ENCODE results near the gene KRTAP15-1. TPM values are rescaled to one million over a fixed set of nuclear protein-coding genes. Genes with fewer than 3 reads are reported as not detected.

The KRTAP15-1 gene
- total and polyA plus RNA-seq, 11 donors = not detected

- Histone ChIP-seq H3K4me1 (no peaks in the 10 kb centered on the region), H3K36me3 (no peaks in the 10 kb centered on the region), H3K27ac (no peak overlapping the region), H3K4me3 (no peak overlapping the region), H3K9me3 (no peaks in the 10 kb centered on the region), H3K27me3 (no peaks in the 10 kb centered on the region)
- TF ChIP-seq POLR2A (IDR thresholded peaks at IDR 0.05) (no peak), CTCF (IDR thresholded peaks at IDR 0.05) (no peak)
- no peak for DNase-seq
- intact Hi-C loops (cut with DNase I) = loop anchor here in 6 of 10 donors (5.0 to 10.0 kb wide), 3 partner anchors 285 to 638 kb away; no protein-coding TSS in a partner anchor
- no peak for ATAC-seq
- WGBS, 4 donors = 56 to 75% (median 65%) methylated on average over 4 of the region's 4 CpGs
Measured at GRCh38 chr21:30447056-30447455, 7.0 kb downstream of the KRTAP15-1 start.

- intact Hi-C loops (cut with DNase I) = loop anchor here in 6 of 10 donors (5.0 to 10.0 kb wide), 3 partner anchors 284 to 636 kb away; no protein-coding TSS in a partner anchor
Measured at GRCh38 chr21:30448514-30448913, 8.4 kb downstream of the KRTAP15-1 start.

GRCh38 chr21:30463713-30464112 is 23.6 kb downstream of the KRTAP15-1 start:
- Histone ChIP-seq H3K27me3 (no peaks in the 10 kb centered on the region), H3K27ac (no peak overlapping the region), H3K36me3 (no peaks in the 10 kb centered on the region), H3K4me3 (no peak overlapping the region), H3K4me1 (no peaks in the 10 kb centered on the region), H3K9me3 (no peaks in the 10 kb centered on the region)
- intact Hi-C loops (cut with DNase I) = no loop called here
- no peak for DNase-seq
- ATAC-seq = no peak
- 57 to 68% (median 61%) methylated on average over 3 of the region's 3 CpGs for WGBS, 4 donors
- TF ChIP-seq POLR2A (IDR thresholded peaks at IDR 0.05) (no peak), CTCF (IDR thresholded peaks at IDR 0.05) (peak in 6 of 12 donors; percentile 13 to 48 (median 40))

More at GRCh38 chr21:30448514-30448913, 8.4 kb downstream of the KRTAP15-1 start:
- no peak overlapping the region for H3K4me3 ChIP-seq
- no peak overlapping the region for H3K27ac ChIP-seq
- TF ChIP-seq CTCF (IDR thresholded peaks at IDR 0.05) (no peak), POLR2A (IDR thresholded peaks at IDR 0.05) (no peak)
- DNase-seq (no peak), ATAC-seq (no peak)
- WGBS, 4 donors = 84 to 89% (median 85%) methylated on average over 3 of the region's 3 CpGs
- H3K4me1 ChIP-seq = no peaks in the 10 kb centered on the region
- no peaks in the 10 kb centered on the region for H3K36me3 ChIP-seq
- no peaks in the 10 kb centered on the region for H3K27me3 ChIP-seq
- no peaks in the 10 kb centered on the region for H3K9me3 ChIP-seq

GRCh38 chr21:30468900-30469714 is 29.0 kb downstream of the KRTAP15-1 start:
- Histone ChIP-seq H3K4me1 (no peaks in the 10 kb centered on the region), H3K27me3 (no peaks in the 10 kb centered on the region), H3K9me3 (no peaks in the 10 kb centered on the region), H3K27ac (no peak overlapping the region), H3K36me3 (no peaks in the 10 kb centered on the region), H3K4me3 (no peak overlapping the region)
- ATAC-seq = no peak
- TF ChIP-seq CTCF (IDR thresholded peaks at IDR 0.05) (no peak), POLR2A (IDR thresholded peaks at IDR 0.05) (no peak)
- 75 to 85% (median 79%) methylated on average over 6 of the region's 6 CpGs for WGBS, 4 donors
- intact Hi-C loops (cut with DNase I) = no loop called here
- DNase-seq = no peak
